ENCODE data around the gene CSDE1.

The CSDE1 gene

GRCh38 chr1:114746450-114747121 is 11.2 kb downstream of the CSDE1 start:
- DNase-seq = no peak

GRCh38 chr1:114745291-114745690 is 12.5 kb downstream of the CSDE1 start:
- DNase-seq = no peak

GRCh38 chr1:114741963-114742746 is 15.6 kb downstream of the CSDE1 start:
- no peak for DNase-seq

GRCh38 chr1:114740331-114740730 is 17.5 kb downstream of the CSDE1 start:
- DNase-seq = no peak

- no peak for DNase-seq
These were observed 20.4 kb downstream of the CSDE1 start for GRCh38 chr1:114737314-114737849.

- DNase-seq = no peak
These were observed 22.3 kb downstream of the CSDE1 start for GRCh38 chr1:114735479-114735878.

- DNase-seq = no peak
These were observed 28.0 kb downstream of the CSDE1 start for GRCh38 chr1:114729782-114730181.

GRCh38 chr1:114728553-114728952 is 29.2 kb downstream of the CSDE1 start:
- no peak for DNase-seq

- no peak for DNase-seq
These were observed 32.6 kb downstream of the CSDE1 start for GRCh38 chr1:114725230-114725629.

- DNase-seq = no peak
These were observed 33.9 kb downstream of the CSDE1 start for GRCh38 chr1:114723915-114724314.

GRCh38 chr1:114723457-114723856 is 34.3 kb downstream of the CSDE1 start:
- no peak for DNase-seq

- DNase-seq = no peak
These were observed 37.3 kb downstream of the CSDE1 start for GRCh38 chr1:114720492-114720891.

GRCh38 chr1:114719424-114719787 is 38.4 kb downstream of the CSDE1 start:
- DNase-seq = no peak

- no peak for DNase-seq
These were observed 38.9 kb downstream of the CSDE1 start for GRCh38 chr1:114718661-114719423.

- DNase-seq = peak; percentile 20 to 83
These were observed 41.2 kb downstream of the CSDE1 start, which contains the start of gene NRAS for GRCh38 chr1:114716304-114717170. Gene NRAS (minus strand): TSS chr1:114716771. CDS start chr1:114716160, 611 bp downstream.

GRCh38 chr1:114715952-114716303 is 41.9 kb downstream of the CSDE1 start:
- no peak for DNase-seq

- no peak for DNase-seq
These were observed 44.8 kb downstream of the CSDE1 start for GRCh38 chr1:114712977-114713376.

GRCh38 chr1:114710360-114710759 is 47.4 kb downstream of the CSDE1 start:
- DNase-seq = no peak

- no peak for DNase-seq
These were observed 50.2 kb downstream of the CSDE1 start for GRCh38 chr1:114707604-114708003.

- no peak for DNase-seq
These were observed 54.5 kb downstream of the CSDE1 start for GRCh38 chr1:114703242-114703641.

GRCh38 chr1:114702737-114703136 is 55.0 kb downstream of the CSDE1 start:
- no peak for DNase-seq

GRCh38 chr1:114701931-114702330 is 55.9 kb downstream of the CSDE1 start:
- DNase-seq = no peak
